ENCODE data around the gene RAB5IF. TPM values are rescaled to one million over a fixed set of nuclear protein-coding genes. Genes with fewer than 3 reads are reported as not detected.

The RAB5IF gene
- total and polyA plus RNA-seq, 10 of the 15 experiments (the other 5 are each of a cell fraction or from before 2014, with no cell fraction given) = 19.4 to 246 (median 92.0) TPM

GRCh38 chr20:36620917-36621316 lies 15.3 kb downstream of the RAB5IF start:
- Histone ChIP-seq H2AFZ (ENCODE audit: control insufficient read depth, low read depth, low read length) (no peak overlapping the region), H3K4me2 (ENCODE audit: control insufficient read depth, insufficient read depth) (no peak overlapping the region), H4K20me1 (ENCODE audit: control insufficient read depth, insufficient read depth) (no peaks in the 10 kb centered on the region), H3K79me2 (ENCODE audit: control insufficient read depth, insufficient read depth, low read length) (no peaks in the 10 kb centered on the region), H3K4me1 (ENCODE audit: control insufficient read depth, insufficient read depth, low read length) (no peaks in the 10 kb centered on the region), H3K9ac (ENCODE audit: control insufficient read depth, insufficient read depth, low read length) (no peak overlapping the region), H3K4me3 (no peak overlapping the region), H3K27ac (ENCODE audit: control insufficient read depth, insufficient read depth) (no peak overlapping the region), H3K27me3 (replicated peaks in 1 of 2; ENCODE audit: control insufficient read depth in 2 of 2, insufficient read depth in 2 of 2, low read length in 1 of 2) (no peaks in the 10 kb centered on the region), H3K9me3 (replicated peaks; ENCODE audit: control insufficient read depth, insufficient read depth, low read length) (no peaks in the 10 kb centered on the region), H3K36me3 (ENCODE audit: control insufficient read depth in 2 of 2, insufficient read depth in 2 of 2, low read length in 1 of 2) (no peaks in the 10 kb centered on the region)
- TF ChIP-seq SMC3 (IDR thresholded peaks at IDR 0.05; ENCODE audit: borderline replicate concordance, low read length) = no peak
- TF ChIP-seq CBX5 (IDR thresholded peaks at IDR 0.05; ENCODE audit: low read depth) = no peak
- no peak for TF ChIP-seq ZNF687 (IDR thresholded peaks at IDR 0.05)
- no peak for TF ChIP-seq SMAD1 (IDR thresholded peaks at IDR 0.05; ENCODE audit: low read depth, partially characterized antibody)
- TF ChIP-seq NBN (IDR thresholded peaks at IDR 0.05) = no peak
- TF ChIP-seq KLF5 (IDR thresholded peaks at IDR 0.05; ENCODE audit: partially characterized antibody) = no peak
- ATAC-seq = no peak
- in situ Hi-C loops (cut with MboI) (no loop called here), intact Hi-C loops (cut with micrococcal nuclease; ENCODE audit: unreplicated experiment) (no loop called here)
- SMC1A ChIA-PET (ENCODE audit: uncharacterized antibody, unreplicated experiment) = no interaction called here
- RAD21 ChIA-PET (ENCODE audit: unreplicated experiment) = no interaction called here
- FAIRE-seq = no peak
- BruUV-seq (replicated peaks) = no TSS peak
- no peak for DNase-seq (ENCODE audit: low read depth, low spot score)
- POLR2A ChIA-PET = no interaction called here
- CTCF ChIA-PET = no interaction called here
- WGBS (ENCODE audit: insufficient coverage, insufficient replicate concordance, low lambda C conversion rate, missing lambda C conversion rate) = 97% methylated on average over 5 of the region's 5 CpGs

All from GM12878 (cell line).